ENCODE measurements around the gene SKI.
A peak's percentile ranks its signal among the peaks of the same experiment; 100 is the strongest.
"Not testable (repeated sequence)": the region's sequence is repeated elsewhere in the genome, so short reads cannot be mapped to it uniquely, and the experiment has no call there.

The SKI gene

DNA sequence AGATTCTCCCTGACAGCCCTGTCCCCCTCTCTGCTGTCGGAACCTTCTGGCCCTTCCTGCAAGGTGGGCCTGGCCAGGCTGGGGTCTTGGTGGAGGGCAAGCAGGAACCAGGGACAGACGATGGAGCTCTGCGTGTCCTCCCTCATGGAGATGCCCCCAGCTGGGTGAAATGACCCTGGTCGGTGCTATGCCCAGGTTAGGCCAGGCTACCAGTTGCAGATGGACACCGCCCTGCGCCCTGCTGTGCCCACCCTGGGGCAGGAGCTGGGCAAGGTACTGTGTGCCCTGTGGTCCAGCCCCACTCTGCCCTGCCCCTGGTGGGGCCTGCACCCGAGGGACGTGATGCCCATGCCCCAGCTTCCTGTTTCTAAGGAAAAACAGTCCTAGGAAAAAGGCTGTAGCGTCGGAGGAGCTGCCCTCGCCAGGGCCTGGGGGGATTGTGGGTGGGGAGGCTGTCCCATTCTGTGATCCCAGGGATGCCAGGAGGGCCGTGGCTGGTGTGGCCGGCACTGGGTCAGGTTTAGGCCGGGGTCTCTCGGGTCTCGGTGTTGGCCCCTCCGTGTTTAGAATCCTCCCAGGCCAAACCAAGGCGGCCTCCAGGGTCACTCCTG lies 85.6 kb downstream of the SKI start:
- no peak for DNase-seq

DNA sequence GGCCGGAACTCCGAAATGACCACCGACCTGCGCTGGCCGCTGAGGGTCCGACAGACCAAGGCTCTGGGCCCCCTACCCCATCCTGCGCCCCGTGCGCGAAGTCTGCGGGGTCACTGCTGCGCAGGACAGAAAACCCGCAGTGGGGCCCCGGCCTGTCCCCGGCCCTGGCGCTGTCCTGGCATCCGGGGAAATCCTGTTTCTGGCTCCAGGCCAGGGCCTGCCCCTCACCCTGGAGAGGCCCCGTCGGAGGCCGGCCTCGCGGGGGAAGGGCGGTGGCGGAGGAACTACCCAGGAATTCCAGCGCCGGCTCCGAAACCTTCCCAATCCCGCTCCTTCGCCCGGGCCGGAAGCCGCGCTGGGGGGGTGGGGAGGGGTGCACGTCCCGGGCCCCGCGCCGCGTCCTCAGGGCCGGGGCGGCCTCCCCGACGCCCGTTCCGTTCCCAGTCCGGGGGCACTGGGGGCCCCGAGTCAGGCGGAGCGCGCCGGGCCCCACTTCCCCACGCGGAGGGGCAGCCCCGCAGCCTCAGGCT lies 86.2 kb downstream of the SKI start:
- DNase-seq = no peak

- peak; percentile 42 for DNase-seq
These were observed 86.9 kb downstream of the SKI start for GRCh38 chr1:2314803-2315673.

DNA sequence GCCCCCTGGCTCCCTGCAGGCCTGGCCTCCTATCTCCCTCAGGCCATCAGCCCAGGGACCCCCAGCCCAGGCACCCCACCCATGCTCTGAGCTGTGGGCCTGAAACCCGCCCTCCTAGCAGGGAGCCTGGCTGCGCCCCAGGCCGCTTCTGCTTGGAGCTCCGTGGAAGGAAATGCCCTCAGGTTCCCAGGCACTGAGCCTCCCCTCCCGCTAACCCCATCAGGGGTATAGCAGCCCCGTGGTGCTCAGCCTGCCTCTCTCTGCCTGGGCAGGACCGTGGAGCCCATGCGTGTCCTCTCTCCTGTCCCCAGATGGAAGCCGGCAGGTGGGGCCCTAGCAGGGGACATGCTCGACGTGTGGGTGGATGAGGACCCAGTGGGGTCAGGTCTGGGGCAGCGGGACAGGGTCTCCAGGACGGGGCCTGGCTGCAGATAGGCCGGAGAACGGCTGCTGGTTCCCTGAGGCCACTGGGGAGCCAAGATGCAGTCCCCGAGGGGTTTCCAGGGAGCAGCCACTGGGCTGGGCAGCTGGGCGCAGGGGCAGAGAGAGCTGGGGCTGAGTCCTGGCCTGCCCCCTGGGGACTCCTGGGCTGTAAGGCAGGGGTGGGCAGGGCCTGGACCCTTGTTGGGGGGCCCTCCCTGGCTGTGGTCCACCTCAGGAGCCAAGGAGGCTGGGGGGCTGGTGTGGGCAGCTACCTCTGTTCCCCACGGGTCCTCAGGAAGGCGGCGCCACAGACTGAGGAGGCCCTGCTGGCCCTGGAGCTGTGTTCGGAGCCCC lies 87.7 kb downstream of the SKI start:
- no peak for DNase-seq

DNA sequence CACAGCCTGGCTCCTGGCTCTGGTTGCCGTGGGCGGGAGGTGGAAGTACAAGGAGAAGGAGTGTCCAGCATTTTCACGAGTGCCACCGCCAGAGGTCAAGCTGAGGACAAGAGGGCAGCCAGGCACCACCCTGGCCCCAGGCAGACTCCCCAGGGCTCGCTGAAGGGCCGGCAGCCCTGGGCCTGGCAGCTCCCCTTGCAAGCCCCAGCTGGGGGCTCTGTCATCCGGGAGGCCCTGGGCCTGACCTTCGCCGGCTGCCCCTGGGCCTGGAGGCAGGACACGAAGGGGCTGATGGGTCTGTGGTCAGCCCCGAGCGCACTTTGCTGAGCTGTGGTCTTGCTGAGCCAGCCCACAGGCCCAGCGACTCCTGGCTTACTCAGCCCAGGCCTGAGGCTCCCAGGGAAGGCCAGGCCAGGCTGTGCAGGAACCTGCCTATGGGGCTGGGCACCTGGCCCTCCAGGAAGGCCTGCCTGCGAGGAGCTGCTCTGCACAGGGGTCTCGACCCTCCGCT lies 88.4 kb downstream of the SKI start:
- no peak for DNase-seq

- DNase-seq = no peak
These were observed 89.3 kb downstream of the SKI start for GRCh38 chr1:2317230-2318065.

DNA sequence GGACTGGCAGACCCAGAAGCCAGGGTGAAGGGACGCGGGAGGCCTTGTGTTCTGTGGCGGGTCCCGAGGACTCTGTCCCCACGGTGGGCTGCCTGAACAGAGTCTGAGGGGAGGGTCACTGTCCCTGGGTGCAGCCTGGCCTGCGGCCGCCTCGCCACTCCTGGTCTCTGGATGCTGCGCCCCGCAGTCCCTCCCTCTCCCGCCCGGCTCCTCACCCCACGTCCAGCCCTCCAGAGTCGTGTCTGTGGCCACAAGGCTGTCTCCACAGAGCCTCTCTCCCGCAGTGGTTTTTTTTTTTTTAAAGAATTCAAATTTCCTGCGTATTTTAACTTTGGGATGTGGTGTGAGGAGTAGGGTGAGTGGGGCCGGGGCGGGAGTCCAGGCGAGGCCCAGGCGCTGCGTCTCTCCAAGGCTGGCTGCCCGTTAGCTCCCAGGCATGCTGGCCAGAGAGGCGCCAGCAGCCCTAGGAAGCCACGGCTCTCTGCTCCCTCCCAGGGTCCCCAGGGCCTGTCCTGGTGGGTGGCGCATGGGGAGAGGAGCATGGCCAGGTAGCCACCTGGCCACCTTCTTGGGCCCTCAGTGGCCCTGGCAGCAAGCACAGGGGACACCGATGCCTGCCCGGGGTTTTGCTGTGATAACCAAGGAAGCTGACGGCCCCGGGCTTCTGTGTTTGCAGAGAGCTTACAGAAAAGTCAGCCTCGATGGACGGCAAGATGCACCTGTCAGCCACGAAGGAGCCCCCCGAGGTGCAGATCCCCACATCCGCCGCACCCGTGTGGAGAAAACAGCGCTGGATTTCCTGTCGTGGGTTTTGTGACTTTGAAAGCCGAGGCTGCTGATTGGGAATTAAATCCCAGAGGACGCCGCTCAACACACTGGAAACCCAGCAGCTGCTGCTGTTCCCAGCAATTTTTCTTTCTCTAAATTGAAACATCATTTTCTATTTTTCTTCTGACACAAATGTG lies 90.5 kb downstream of the SKI start:
- no peak for DNase-seq

- no peak for DNase-seq
These were observed 91.2 kb downstream of the SKI start for GRCh38 chr1:2319291-2319690.

GRCh38 chr1:2320006-2320405 lies 91.9 kb downstream of the SKI start:
- no peak for DNase-seq

GRCh38 chr1:2320760-2321667 lies 92.9 kb downstream of the SKI start:
- no peak for DNase-seq

GRCh38 chr1:2322065-2322571 lies 94.0 kb downstream of the SKI start:
- no peak for DNase-seq

- DNase-seq = no peak
These were observed 94.6 kb downstream of the SKI start for GRCh38 chr1:2322581-2323211.

GRCh38 chr1:2323451-2323974 lies 95.4 kb downstream of the SKI start:
- DNase-seq = no peak

DNA sequence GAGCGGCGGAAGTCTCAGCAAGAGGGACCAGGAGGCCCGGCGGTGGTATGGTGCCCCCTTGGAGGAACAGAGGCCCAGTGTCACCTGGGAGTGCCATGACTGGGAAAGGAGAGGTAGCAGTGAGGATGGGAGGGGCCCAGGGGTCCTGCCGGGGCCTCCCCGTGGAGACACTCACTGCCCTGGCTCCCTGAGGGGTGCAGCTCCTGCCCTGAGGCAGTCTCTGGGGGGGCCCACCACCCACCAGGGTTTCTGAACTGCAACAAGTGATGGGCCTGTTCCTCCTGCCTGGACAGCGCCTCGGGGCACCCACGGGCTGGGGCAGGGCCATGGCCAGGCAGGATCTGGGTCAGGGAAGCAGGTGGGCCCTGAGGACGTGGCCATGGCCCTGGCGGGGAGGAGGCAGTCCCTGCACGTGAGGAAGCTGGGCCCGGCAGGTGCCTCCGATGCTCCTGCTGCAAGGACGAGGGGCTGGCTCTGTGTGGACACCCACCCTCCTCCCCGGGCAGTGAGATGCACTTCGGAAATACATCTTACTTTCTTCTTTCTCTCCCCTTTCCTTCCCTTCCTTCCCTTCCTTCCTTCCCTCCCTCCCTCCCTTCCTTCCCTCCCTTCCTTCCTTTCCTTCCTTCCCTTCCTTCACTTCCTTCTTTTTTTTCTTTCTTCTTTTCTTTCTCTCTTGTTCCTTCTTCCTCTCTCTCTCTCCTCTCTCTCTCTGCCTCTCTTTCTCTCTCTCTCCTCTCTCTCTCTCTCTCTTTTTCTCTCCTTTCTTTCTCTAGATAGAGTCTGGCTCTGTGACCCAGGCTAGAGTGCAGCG lies 96.6 kb downstream of the SKI start:
- no peak for DNase-seq

DNA sequence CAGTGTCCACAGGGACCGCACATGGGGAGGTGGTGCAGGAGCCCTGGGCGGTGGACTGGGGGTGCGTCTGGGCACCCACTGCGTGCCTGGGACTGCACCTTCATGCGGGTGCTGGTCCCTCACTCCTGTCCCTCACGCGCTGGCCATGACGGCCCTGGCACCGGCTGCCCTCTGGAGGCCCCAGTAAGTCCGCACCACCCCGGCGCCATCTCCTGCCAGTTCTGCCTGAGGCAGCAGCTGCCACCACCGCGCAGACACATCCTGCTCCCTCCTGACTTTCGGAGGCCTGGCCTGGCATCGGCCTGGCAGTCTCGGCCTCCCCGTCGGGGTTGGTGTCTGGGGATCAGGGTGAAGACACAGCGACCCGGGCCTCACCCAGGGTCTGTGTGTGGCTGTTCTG lies 98.4 kb downstream of the SKI start:
- DNase-seq = no peak

DNA sequence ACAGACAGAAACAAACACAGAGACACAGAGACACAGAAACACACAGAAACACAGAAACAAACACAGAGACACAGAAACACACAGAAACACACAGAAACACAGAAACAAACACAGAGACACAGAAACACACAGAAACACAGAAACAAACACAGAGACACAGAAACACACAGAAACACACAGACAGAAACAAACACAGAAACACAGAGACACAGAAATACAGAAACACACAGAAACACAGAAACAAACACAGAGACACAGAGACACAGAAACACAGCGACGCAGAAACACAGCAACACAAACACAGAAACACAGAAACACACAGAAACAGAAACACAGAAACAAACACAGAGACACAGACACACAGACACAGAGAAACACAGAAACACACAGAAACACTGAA lies 99.0 kb downstream of the SKI start:
- not testable (repeated sequence) for DNase-seq

- no peak for DNase-seq
These were observed 99.7 kb downstream of the SKI start for GRCh38 chr1:2327841-2328240.
